22Rv1 (cell line): ENCODE data around the gene CFHR1.
"Not testable (repeated sequence)": the region's sequence is repeated elsewhere in the genome, so short reads cannot be mapped to it uniquely, and the experiment has no call there.

Source experiments
- H3K27ac ChIP-seq: fragments of 450-650 bp; 2 replicates; pipeline ENCODE4 v1.5.1; 2017
- CTCF ChIP-seq: fragments of 450-650 bp; IDR thresholded peaks from 2 replicates; pipeline ENCODE4 v1.5.1; 2017; ENCODE audit warnings: mild to moderate bottlenecking
- ZFX ChIP-seq: fragments of 450-650 bp; IDR thresholded peaks from 2 replicates; pipeline ENCODE4 v1.6.1; 2017; ENCODE audit warnings: antibody characterized with exemption, borderline replicate concordance

Gene CFHR1

GRCh38 chr1:196808529-196809235 is 10.8 kb upstream of the CFHR1 start:
- TF ChIP-seq CTCF (no peak), ZFX (no peak)
- H3K27ac ChIP-seq = no peak overlapping the region

- not testable (repeated sequence) for H3K27ac ChIP-seq
Observed at GRCh38 chr1:196817442-196817841, 2.1 kb upstream of the CFHR1 start.

GRCh38 chr1:196827860-196828259 is 8.3 kb downstream of the CFHR1 start:
- not testable (repeated sequence) for H3K27ac ChIP-seq
- TF ChIP-seq CTCF = peak; percentile 65

GRCh38 chr1:196849613-196850492 is 30.3 kb downstream of the CFHR1 start:
- not testable (repeated sequence) for H3K27ac ChIP-seq

- TF ChIP-seq CTCF (no peak), ZFX (no peak)
- no peak overlapping the region for H3K27ac ChIP-seq
Observed at GRCh38 chr1:196856053-196856452, 36.5 kb downstream of the CFHR1 start.

- H3K27ac ChIP-seq = no peak overlapping the region
- TF ChIP-seq CTCF (no peak), ZFX (no peak)
Observed at GRCh38 chr1:196857188-196857587, 37.7 kb downstream of the CFHR1 start.

- H3K27ac ChIP-seq = no peak overlapping the region
- TF ChIP-seq ZFX = no peak
- no peak for TF ChIP-seq CTCF
Observed at GRCh38 chr1:196858811-196859210, 39.3 kb downstream of the CFHR1 start.

- no peak overlapping the region for H3K27ac ChIP-seq
- TF ChIP-seq ZFX (no peak), CTCF (no peak)
Observed at GRCh38 chr1:196860323-196860884, 40.9 kb downstream of the CFHR1 start.
